DLD1 (cell line): ENCODE measurements around the gene CRACDL.

Source experiments
- in situ Hi-C: cut with HindIII; loops from 2 replicates; pipeline ENCODE4 v1.10.0; 2017; ENCODE audit warnings: low sequenced_read_pairs

CRACDL gene

DNA sequence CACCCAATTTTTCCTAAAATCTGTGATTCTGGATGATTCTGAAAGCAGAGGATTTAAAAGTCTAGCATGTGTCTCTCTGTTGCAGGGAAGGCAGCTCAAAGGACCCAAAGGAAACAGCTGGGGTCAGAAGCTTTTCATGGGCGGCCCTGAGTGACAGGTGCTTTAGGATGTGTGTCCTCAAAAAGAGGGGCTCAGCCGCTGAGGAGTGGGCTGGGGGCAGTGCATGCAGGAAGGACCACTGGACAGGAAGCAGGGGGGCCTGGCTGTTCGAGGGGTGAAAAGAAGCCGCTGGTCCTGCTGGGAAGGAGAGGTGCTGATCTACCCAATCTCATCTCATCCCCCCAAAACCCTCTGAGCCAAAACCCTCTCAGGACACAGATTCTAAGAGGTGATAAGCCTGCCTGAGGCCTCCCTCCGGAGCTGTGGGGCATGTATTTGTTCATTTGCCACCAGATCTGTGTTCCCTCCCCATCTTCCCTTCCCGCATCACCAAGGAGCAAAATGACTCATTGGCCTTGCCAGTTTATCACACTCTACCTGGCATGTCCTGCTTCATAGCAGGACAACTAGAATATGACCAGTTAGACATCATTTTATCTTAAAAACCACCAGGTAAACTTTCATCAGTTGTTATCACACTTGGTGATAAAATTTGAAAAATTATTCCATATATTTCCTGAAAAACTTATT, 106.3 kb downstream of the CRACDL start:
- in situ Hi-C loops: loop anchor here (25.0 kb wide), 1 partner anchor 92 kb away; the partner anchor contains the start of gene MGAT4A

GRCh38 chr2:98828793-98829371, 107.1 kb downstream of the CRACDL start:
- in situ Hi-C loops: loop anchor here (25.0 kb wide), 1 partner anchor 92 kb away; the partner anchor contains the start of gene MGAT4A

GRCh38 chr2:98828369-98828744, 107.7 kb downstream of the CRACDL start:
- in situ Hi-C loops: loop anchor here (25.0 kb wide), 1 partner anchor 91 kb away; the partner anchor contains the start of gene MGAT4A

DNA sequence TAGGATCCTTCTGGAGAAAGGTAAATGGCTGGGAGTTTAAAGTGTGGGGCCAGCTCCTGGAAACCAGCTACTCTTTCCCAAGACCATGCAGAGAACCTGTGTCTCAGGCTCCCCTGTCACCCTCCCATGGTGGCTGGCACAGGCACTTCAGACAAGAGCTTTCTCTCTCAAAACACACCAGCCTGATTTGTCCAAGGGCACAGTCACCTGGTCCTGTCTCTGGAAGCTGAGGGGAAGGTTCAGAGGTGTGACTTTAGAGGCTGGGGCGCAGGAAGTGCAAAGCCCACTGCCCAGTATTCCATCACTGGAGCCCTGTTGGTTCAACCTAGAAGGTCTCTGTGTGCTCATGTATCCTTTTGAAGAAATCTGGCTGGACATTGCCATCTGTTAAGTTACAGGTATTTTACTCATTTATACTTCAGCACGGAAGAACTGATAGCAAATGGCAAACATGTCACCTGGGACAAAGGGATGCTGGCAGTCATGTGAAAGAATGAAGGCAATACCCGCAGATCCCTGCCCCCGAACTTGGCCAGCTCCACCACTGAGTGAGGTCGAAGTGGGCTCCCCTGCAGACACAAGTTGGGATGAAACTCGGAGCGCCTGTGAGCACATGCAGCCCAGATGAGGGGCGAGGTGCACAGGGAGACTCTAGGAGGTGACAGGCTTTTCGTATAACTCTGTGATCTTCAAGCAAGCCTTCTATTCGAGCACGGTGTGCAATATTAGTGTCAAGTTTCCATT, 108.2 kb downstream of the CRACDL start:
- in situ Hi-C loops: loop anchor here (25.0 kb wide), 1 partner anchor 90 kb away; the partner anchor contains the start of gene MGAT4A

GRCh38 chr2:98826856-98827255, 109.2 kb downstream of the CRACDL start:
- in situ Hi-C loops: loop anchor here (25.0 kb wide), 1 partner anchor 90 kb away; the partner anchor contains the start of gene MGAT4A

DNA sequence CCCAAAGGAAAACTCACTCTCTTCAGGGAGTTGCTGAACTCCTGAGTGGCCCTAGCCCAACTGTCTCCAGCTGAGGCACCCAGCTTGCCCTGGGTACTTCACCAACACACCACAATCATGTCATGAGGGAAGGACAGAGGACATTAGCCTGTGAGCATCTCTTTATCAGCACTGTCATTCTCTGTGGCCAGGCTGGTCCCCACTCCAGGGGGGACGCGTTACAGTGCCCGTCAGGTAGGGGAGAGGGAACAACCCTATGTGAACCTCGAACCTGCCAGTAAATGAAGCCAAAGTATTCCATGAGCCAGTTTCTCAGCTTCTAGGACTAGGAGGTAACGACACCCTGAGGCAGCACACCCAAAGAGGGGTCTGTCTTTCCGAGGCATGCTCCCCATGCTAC, 110.2 kb downstream of the CRACDL start:
- in situ Hi-C loops: loop anchor here (25.0 kb wide), 1 partner anchor 89 kb away; the partner anchor contains the start of gene MGAT4A

DNA sequence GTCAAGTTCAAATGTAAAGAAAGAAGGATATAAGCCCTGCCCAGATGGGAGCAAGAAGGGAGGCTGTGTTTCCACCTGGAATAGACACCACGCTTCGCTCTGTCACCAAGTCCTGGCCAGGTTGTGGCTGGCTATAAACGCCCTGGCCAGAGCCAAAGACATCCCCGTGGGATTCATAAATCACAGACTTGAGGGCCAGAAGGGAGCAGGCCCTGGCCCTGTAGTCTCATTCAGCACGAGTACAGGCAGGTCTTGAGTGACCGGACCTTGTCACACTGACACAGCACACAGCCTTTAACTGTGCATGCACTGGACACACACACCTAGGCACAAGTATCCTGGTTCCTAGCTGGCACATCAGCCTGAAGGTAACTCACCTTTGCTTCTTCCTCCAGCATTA, 110.6 kb downstream of the CRACDL start:
- in situ Hi-C loops: loop anchor here (25.0 kb wide), 1 partner anchor 88 kb away; the partner anchor contains the start of gene MGAT4A

- in situ Hi-C loops: loop anchor here (25.0 kb wide), 1 partner anchor 88 kb away; the partner anchor contains the start of gene MGAT4A
Measured at GRCh38 chr2:98825020-98825350, 111.0 kb downstream of the CRACDL start.

DNA sequence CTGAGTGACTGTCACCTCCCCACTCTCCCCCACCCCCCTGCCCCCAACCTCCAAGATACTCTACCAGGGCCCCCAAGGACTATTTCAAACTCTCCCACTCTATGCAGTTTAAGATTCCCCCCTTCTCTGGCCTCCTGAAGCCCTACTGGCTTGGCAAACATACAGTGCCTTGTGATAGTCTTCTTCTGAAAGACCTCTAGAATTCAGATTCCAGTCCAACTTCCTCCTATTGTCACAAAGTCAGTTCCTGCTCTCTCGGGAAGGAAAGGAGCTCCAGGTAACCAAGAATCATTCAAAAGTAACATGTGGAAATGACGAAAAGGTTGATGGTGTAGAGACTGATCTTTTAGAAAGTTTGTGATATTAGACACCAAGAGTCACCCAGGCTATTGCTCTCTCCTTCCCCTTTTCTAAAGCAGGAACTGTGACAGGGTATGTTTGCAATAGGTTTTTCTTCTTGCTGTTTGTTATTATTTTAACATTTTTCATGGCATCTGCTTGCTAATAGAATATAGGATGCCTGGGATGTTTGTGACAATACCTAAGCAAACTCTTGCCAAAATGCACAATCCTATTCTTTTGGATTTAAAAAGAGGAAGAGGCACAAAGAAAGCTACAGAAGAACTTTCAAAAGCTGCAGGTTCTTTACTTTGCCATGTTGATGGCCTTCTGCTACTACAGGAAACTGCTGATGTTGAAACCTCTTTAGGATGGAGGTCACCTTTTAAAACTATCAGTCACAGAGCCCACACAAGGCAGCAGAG, 111.6 kb downstream of the CRACDL start:
- in situ Hi-C loops: loop anchor here (25.0 kb wide), 1 partner anchor 87 kb away; the partner anchor contains the start of gene MGAT4A

GRCh38 chr2:98823196-98824170, 112.5 kb downstream of the CRACDL start:
- in situ Hi-C loops: no loop called here

- in situ Hi-C loops: no loop called here
Measured at GRCh38 chr2:98822301-98823164, 113.5 kb downstream of the CRACDL start.

- in situ Hi-C loops: no loop called here
Measured at GRCh38 chr2:98821629-98822135, 114.3 kb downstream of the CRACDL start.

DNA sequence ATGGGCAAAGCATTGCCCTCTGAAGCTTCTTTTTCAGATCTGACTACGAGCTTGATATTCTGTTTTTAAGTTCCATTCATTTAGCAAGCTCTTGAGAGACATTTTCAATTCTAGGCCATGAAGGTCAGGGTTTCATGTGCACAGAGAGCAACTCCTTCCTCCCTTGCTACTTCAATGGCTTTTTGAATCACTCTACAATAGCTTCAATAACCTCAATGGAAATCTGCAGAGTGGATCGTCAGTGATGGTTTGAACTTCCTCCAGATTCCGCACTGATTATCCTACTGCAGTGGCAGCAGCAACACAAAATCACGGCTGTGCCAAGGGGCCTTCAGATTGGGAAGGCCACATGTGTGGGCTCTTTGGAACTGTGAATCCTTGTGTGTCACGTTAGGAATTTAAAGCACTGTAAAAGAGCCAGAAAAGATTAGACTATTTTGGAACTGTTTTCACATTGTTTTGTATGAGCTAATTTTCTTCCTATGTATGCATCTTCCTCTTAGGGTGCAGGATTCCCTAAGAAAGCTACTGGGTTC, 116.7 kb downstream of the CRACDL start:
- in situ Hi-C loops: no loop called here

GRCh38 chr2:98818164-98818563, 117.9 kb downstream of the CRACDL start:
- in situ Hi-C loops: no loop called here

DNA sequence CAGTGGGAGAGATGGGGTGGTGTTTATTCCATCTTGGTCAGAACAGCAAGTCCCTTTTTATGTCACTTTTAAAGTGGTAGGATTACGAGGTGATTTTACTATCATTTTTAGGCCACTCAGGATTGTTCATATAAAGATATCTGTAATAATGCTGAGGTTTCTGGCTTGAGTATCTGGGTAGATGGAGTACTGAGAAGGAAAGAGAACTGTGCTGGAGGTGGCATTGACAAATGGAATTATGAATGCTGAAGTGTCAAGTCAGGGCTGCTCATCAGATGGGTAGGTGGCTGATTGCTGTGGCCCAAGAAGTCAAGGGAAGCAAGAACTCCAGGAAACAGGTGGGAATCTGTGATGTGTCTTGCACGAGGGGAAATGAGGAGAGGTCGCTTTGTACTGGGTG, 119.7 kb downstream of the CRACDL start:
- in situ Hi-C loops: no loop called here

GRCh38 chr2:98815795-98816194, 120.2 kb downstream of the CRACDL start:
- in situ Hi-C loops: no loop called here

DNA sequence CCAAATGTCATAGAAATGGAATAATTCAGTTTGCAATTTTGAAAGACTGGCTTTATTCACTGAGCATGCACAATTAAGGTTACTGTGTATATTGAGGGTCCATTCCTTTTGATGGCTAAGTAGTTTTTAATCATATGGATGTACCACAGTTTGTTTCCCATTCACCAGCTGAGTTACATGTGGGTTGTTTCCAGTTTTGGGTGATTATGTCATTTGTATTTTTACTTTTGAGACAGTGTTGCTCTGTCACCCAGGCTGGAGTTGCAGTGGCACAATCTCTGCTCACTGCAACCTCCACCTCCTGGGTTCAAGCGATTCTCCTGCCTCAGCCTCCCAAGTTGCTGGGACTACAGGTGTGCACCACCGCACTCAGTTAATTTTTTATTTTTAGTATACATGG, 124.3 kb downstream of the CRACDL start:
- in situ Hi-C loops: no loop called here

GRCh38 chr2:98810588-98810928, 125.5 kb downstream of the CRACDL start:
- in situ Hi-C loops: no loop called here
